ENCODE data around the gene ACAA2.

- no peak for TF ChIP-seq CTCF (IDR thresholded peaks at IDR 0.05; ENCODE audit: low read depth, low read length, poor library complexity, severe bottlenecking)
- TF ChIP-seq EZH2phosphoT487 (IDR thresholded peaks at IDR 0.05; ENCODE audit: borderline replicate concordance, low read length), result no peak
Observed at GRCh38 chr18:49743117-49743567, 70.2 kb downstream of the ACAA2 start.
